Left lung (tissue), 10 donors: ENCODE results near the gene TBXAS1. TPM values are rescaled to one million over a fixed set of nuclear protein-coding genes. Genes with fewer than 3 reads are reported as not detected.
"Not testable (repeated sequence)": the region's sequence is repeated elsewhere in the genome, so short reads cannot be mapped to it uniquely, and the experiment has no call there.

Experiments used
- ATAC-seq: fragments of 200-7000 bp; cut with Tn5 transposase; one replicate; pipeline ENCODE4 v1.9.1; 2020; ENCODE audit warnings: moderate library complexity
- DNase-seq, 4 donors: peaks; one replicate each; pipeline ENCODE4 v3.0.0-alpha.2; 2013 to 2020
- H3K27ac ChIP-seq, 2 donors: fragments of 200-600 bp; sonication (generic) in 1 of 2; one replicate each; pipeline versions ENCODE4 v1.5.0 to v1.8.0; 2020 to 2021
- H3K27me3 ChIP-seq, 2 donors: fragments of 200-600 bp; sonication (generic) in 1 of 2; one replicate each; pipeline versions ENCODE4 v1.5.0 to v1.8.0; 2020 to 2021
- H3K36me3 ChIP-seq, 2 donors: fragments of 200-600 bp; sonication (generic) in 1 of 2; one replicate each; pipeline versions ENCODE4 v1.5.0 to v1.8.0; 2020 to 2021
- H3K4me1 ChIP-seq, 2 donors: fragments of 200-600 bp; one replicate each; pipeline ENCODE4 v1.8.0; 2021
- H3K4me3 ChIP-seq, 2 donors: fragments of 200-600 bp; sonication (generic) in 1 of 2; one replicate each; pipeline versions ENCODE4 v1.5.0 to v1.8.0; 2020 to 2021; ENCODE audit warnings: mild to moderate bottlenecking in 1 of 2
- H3K9me3 ChIP-seq, 2 donors: fragments of 200-600 bp; sonication (generic) in 1 of 2; one replicate each; pipeline versions ENCODE4 v1.5.0 to v1.8.0; 2020 to 2021
- intact Hi-C, 2 donors: fragments of 100-400 bp; cut with DNase I; formaldehyde crosslinking; loops; one replicate each; pipeline versions ENCODE4 v1.11.2 to v1.14.2; 2022
- polyA plus RNA-seq, 6 donors: library from polyadenylated mRNA; unstranded; fragments of 120-200 nt; gene quantifications; one replicate each; pipeline ENCODE4 v1.2.1, GENCODE V29; 2013; ENCODE audit not compliant: insufficient read length in 6 of 6
- total RNA-seq, 2 donors: library from RNA; stranded (reverse); fragmentation: NEBNext Ultra II Directional; extraction: Animal tissue kit (Norgen Biotek cat#: 25700); gene quantifications; one replicate each; pipeline ENCODE4 v1.2.1, GENCODE V29; 2021
- TF ChIP-seq, protein P1 (sequence below), 2 donors: fragments of 200-600 bp; sonication (generic) in 1 of 2; IDR thresholded peaks; one replicate each; pipeline versions ENCODE4 v1.5.0 to v1.8.0; 2021; ENCODE audit warnings: antibody characterized with exemption in 2 of 2
- donor health status: DM: no; HTN: yes; CAD: no.
- donor health status: DM: no; HTN: no; CAD: no.

Gene TBXAS1
- total and polyA plus RNA-seq, 8 donors: 8.2 to 103 (median 9.6) TPM

DNA sequence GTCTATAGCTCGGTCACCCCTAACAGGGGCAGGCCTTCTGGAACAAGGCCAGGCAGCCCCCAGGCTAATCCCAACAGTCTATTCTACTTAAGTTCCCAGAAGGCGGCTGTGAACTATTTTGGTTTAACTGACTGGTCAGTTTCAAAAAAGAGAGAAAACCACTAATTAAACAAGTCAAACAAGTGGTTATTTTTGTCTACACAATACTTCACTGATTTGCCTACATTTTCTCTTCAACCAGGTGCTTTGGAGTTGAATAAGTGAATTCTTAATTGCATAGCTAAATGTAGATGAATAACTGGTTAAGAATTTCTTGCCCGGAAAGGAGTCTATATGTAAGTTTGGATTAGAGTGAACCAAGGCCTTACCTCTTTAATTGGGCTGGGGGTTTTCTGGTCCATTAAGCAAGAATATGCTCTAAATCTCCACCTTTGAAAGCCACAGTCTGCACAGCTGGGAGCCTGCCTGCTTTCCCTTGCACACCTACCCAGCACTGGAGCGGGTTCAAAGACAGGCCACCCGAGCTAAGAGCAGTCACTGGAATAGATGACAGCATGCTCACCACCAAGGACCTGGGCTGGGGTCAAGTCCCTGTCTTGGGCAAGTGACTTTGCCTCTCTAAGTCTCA, 70.4 kb downstream of the TBXAS1 start:
- Histone ChIP-seq H3K4me1 (peaks cover 0 to 56% of the 10 kb centered on the region in 2 donors), H3K4me3 (no peak overlapping the region), H3K27ac (no peak overlapping the region), H3K9me3 (peaks cover 0 to 4% of the 10 kb centered on the region in 2 donors), H3K36me3 (no peaks in the 10 kb centered on the region), H3K27me3 (no peaks in the 10 kb centered on the region)
- TF ChIP-seq, protein P1, sequence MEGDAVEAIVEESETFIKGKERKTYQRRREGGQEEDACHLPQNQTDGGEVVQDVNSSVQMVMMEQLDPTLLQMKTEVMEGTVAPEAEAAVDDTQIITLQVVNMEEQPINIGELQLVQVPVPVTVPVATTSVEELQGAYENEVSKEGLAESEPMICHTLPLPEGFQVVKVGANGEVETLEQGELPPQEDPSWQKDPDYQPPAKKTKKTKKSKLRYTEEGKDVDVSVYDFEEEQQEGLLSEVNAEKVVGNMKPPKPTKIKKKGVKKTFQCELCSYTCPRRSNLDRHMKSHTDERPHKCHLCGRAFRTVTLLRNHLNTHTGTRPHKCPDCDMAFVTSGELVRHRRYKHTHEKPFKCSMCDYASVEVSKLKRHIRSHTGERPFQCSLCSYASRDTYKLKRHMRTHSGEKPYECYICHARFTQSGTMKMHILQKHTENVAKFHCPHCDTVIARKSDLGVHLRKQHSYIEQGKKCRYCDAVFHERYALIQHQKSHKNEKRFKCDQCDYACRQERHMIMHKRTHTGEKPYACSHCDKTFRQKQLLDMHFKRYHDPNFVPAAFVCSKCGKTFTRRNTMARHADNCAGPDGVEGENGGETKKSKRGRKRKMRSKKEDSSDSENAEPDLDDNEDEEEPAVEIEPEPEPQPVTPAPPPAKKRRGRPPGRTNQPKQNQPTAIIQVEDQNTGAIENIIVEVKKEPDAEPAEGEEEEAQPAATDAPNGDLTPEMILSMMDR (IDR thresholded peaks at IDR 0.05): no peak
- ATAC-seq: no peak
- DNase-seq: no peak
- intact Hi-C loops: no loop called here

DNA sequence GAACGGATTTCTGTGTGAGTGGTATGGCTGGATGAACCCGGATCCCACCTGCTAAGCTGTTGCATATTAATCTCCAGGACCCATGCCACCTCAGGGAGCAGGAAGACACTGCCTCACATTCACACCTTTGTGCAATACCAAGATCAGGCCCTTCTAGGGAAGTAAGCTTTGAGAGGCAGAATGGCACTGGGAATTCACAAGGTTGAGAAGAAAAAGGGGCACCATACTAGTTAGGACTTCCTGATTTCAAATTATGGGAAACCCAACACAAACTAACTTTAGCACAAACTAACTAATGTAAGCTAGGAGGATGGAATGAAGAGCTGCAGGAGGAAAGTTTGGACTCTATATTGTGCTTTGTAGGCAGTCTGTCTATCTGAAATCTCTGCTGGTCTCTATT, 71.3 kb downstream of the TBXAS1 start:
- no peak for DNase-seq
- peaks cover 0 to 47% of the 10 kb centered on the region in 2 donors for H3K4me1 ChIP-seq
- intact Hi-C loops: no loop called here
- peaks cover 0 to 4% of the 10 kb centered on the region in 2 donors for H3K9me3 ChIP-seq
- no peaks in the 10 kb centered on the region for H3K27me3 ChIP-seq
- TF ChIP-seq, protein P1 (IDR thresholded peaks at IDR 0.05): no peak
- peak overlapping the region in 1 of 2 donors; percentile 58 for H3K27ac ChIP-seq
- no peak overlapping the region for H3K4me3 ChIP-seq
- no peaks in the 10 kb centered on the region for H3K36me3 ChIP-seq
- no peak for ATAC-seq

DNA sequence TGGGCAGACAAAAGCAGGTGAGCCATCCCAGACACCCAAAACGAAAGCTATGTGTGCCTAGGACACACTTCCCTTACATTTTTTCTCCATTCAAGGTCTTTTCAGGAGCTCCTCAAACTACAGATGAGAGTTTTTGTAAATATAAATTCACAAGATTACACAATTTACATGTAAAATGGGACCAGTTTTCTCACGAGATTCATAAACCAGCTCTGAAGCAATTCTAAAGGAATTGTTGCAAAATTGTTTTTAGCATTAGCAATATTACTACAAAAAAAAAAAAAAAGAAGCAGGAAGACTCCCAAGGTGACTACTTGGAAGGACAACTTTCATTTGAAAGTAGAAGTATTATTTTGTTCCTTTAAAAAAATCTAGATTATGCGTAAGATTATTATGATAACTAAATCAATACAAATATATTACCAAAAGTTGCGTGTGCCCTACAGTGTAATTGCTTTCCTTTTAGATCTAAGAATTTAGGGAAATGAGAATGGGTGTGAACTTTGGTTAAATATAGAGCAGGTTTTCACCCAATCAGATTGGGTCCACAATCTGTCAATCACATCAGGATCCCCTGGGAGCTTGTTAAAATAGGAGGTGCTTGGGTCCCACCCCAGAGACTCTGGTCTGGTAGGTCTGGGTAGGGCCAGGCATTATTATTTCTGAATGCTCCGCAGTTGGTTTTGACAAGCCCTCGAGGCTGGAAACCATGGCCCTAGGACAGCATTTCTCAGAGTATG, 72.2 kb downstream of the TBXAS1 start:
- ATAC-seq (no peak), DNase-seq (no peak)
- H3K4me3 ChIP-seq: no peak overlapping the region
- no peaks in the 10 kb centered on the region for H3K27me3 ChIP-seq
- H3K4me1 ChIP-seq: peaks cover 0 to 44% of the 10 kb centered on the region in 2 donors
- TF ChIP-seq, protein P1 (IDR thresholded peaks at IDR 0.05): no peak
- H3K9me3 ChIP-seq: peaks cover 0 to 4% of the 10 kb centered on the region in 2 donors
- H3K27ac ChIP-seq: peak overlapping the region in 1 of 2 donors; percentile 58
- H3K36me3 ChIP-seq: no peaks in the 10 kb centered on the region
- intact Hi-C loops: no loop called here

DNA sequence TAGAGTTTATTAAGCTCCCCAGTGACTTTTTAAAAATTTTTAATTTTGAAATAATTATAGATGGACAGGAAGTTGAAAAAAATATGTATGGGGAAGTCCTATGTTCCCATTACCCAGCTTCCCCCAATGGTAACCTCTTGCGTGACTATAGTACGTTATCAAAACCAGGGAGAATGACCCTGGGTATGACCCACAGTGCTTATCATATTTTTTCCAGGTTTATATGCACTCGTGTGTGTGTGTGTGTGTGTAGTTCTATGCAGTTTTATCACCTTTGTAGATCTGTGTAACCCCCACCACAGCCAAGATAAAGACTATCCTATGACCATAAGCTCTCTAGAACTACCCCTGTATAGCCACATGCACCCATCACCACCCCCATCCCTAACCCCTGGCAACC, 72.8 kb downstream of the TBXAS1 start:
- DNase-seq (no peak), ATAC-seq (no peak)
- Histone ChIP-seq H3K27ac (peak overlapping the region in 1 of 2 donors; percentile 58), H3K9me3 (peaks cover 0 to 6% of the 10 kb centered on the region in 2 donors), H3K27me3 (no peaks in the 10 kb centered on the region), H3K4me1 (peaks cover 0 to 40% of the 10 kb centered on the region in 2 donors), H3K36me3 (no peaks in the 10 kb centered on the region), H3K4me3 (no peak overlapping the region)
- intact Hi-C loops: no loop called here
- TF ChIP-seq, protein P1 (IDR thresholded peaks at IDR 0.05): no peak

DNA sequence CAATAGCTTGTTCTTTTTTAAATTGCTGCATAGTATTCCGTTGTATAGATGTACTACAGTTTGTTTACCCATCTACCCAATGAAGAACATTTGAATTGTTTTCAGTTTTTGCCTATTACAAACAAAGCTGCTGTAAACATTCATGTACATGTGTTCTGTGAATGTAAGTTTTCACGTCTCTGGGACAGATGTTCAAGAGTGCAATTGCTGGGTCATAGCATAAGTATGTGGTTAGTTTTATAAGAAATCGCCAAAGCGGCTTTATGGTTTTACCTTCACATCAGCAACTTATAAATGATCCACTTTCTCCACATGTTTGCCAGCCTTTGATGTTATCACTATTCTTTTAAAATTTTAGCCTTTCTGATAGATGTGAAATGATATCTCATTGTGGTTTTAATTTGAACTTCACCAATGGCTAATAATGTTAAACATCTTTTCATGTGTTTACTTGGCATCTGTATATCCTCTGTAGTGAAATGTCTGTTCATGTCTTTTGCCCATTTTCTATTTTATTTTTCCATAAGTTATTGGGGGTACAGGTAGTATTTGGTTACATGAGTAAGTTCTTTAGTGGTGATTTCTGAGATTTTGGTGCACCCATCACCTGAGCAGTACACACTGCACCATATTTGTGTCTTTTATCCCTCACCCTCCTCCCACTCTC, 73.5 kb downstream of the TBXAS1 start:
- TF ChIP-seq, protein P1 (IDR thresholded peaks at IDR 0.05): no peak
- H3K9me3 ChIP-seq: peaks cover 0 to 7% of the 10 kb centered on the region in 2 donors
- no peak for ATAC-seq

DNA sequence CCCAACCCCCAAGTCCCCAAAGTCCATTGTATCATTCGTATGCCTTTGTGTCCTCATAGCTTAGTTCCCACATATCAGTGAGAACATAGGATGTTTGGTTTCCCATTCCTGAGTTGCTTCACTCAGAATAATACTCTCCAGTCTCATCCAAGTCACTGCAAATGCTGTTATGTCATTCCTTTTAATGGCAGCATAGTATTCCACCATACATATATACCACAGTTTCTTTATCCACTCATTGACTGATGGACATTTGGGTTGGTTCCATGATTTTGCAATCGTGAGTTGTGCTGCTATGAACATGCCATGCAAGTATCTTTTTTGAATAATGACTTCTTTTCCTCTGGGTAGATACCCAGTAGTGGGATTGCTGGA, 74.0 kb downstream of the TBXAS1 start:
- intact Hi-C loops, DNase-seq, H3K36me3 ChIP-seq, H3K4me3 ChIP-seq, ATAC-seq, H3K27me3 ChIP-seq, H3K27ac ChIP-seq, H3K9me3 ChIP-seq: not testable (repeated sequence)
- peaks cover 0 to 30% of the 10 kb centered on the region in 2 donors for H3K4me1 ChIP-seq

More for the DNA sequence above, 73.5 kb downstream of the TBXAS1 start:
- no peak for DNase-seq
- H3K27me3 ChIP-seq: no peaks in the 10 kb centered on the region
- H3K4me3 ChIP-seq: no peak overlapping the region
- peaks cover 0 to 35% of the 10 kb centered on the region in 2 donors for H3K4me1 ChIP-seq
- no peak overlapping the region for H3K27ac ChIP-seq
- H3K36me3 ChIP-seq: no peaks in the 10 kb centered on the region
- intact Hi-C loops: no loop called here
